Psoas muscle (tissue), 8 donors: ENCODE results near the gene PDZRN4. TPM values are rescaled to one million over a fixed set of nuclear protein-coding genes. Genes with fewer than 3 reads are reported as not detected.

Source experiments
- ATAC-seq, 4 donors: fragments of 200-7000 bp; cut with Tn5 transposase; one replicate each; pipeline ENCODE4 v1.9.1; 2020; ENCODE audit warnings: moderate library complexity in 3 of 4, mild to moderate bottlenecking in 2 of 4
- DNase-seq, 2 donors: peaks; one replicate each; pipeline ENCODE4 v3.0.0-alpha.2; 2020
- H3K27ac ChIP-seq: fragments of 200-600 bp; one replicate; pipeline ENCODE4 v1.8.0; 2022
- H3K27me3 ChIP-seq, 3 donors: fragments of 200-600 bp in 1 of 3; one replicate each; pipeline versions ENCODE4 v1.6.1 to v1.8.0; 2013 to 2022; ENCODE audit warnings: low read length in 2 of 3, mild to moderate bottlenecking in 2 of 3, moderate library complexity in 1 of 3; ENCODE audit not compliant: insufficient read depth in 3 of 3
- H3K36me3 ChIP-seq, 2 donors: fragments of 200-600 bp in 1 of 2; one replicate each; pipeline versions ENCODE4 v1.6.1 to v1.8.0; 2013 to 2022; ENCODE audit warnings: low read depth in 1 of 2, mild to moderate bottlenecking in 1 of 2, moderate library complexity in 1 of 2; ENCODE audit not compliant: insufficient read depth in 1 of 2
- H3K4me1 ChIP-seq: fragments of 200-600 bp; one replicate; pipeline ENCODE4 v1.8.0; 2022
- H3K4me3 ChIP-seq: fragments of 200-600 bp; one replicate; pipeline ENCODE4 v1.8.0; 2022; ENCODE audit warnings: mild to moderate bottlenecking
- H3K9me3 ChIP-seq: fragments of 200-600 bp; one replicate; pipeline ENCODE4 v1.8.0; 2022
- WGBS, 3 donors: extraction: QIAGEN DNeasy Blood & Tissue Kit; methylation state at CpG; one replicate each; pipeline versions ENCODE4 v1.1.6 to v1.1.7; 2013; 5-methylcytosine and 5-hydroxymethylcytosine counted together
- intact Hi-C, 2 donors: fragments of 100-400 bp; cut with DNase I; formaldehyde crosslinking; loops; one replicate each; pipeline versions ENCODE4 v1.11.0 to v1.14.2; 2022
- polyA plus RNA-seq, 3 donors: library from polyadenylated mRNA; stranded (reverse); fragments of 200-250 nt; gene quantifications; one replicate each; pipeline ENCODE4 v1.2.3, GENCODE V29; 2013
- total RNA-seq, 4 donors: library from RNA; stranded (reverse); fragmentation: NEBNext Ultra II Directional in 2 of 4; extraction: Animal tissue kit (Norgen Biotek cat#: 25700) in 2 of 4; gene quantifications; one replicate each; pipeline versions ENCODE4 v1.2.1 to v1.2.4, GENCODE V29; 2021 to 2023
- TF ChIP-seq, protein P1 (sequence below): fragments of 200-600 bp; IDR thresholded peaks from one replicate; pipeline ENCODE4 v1.8.0; 2022; ENCODE audit warnings: antibody characterized with exemption
- donor health status: healthy with polysubstance abuse.
- donor health status: DM: no; HTN: no; CAD: no; lungs with moderate emphysema.
- donor health status: Bipolar disorder and iron deficiency.
- donor health status: healthy.
- donor health status: DM: yes; HTN: yes; CAD: no.
- donor health status: DM: no; HTN: no; CAD: no.
- donor health status: DM: no; HTN: no; CAD: no.
- donor health status: DM: yes; HTN: yes; CAD: no.

PDZRN4 gene
- total and polyA plus RNA-seq, 7 donors = 0.11 to 0.39 (median 0.20) TPM; not detected in 1

DNA sequence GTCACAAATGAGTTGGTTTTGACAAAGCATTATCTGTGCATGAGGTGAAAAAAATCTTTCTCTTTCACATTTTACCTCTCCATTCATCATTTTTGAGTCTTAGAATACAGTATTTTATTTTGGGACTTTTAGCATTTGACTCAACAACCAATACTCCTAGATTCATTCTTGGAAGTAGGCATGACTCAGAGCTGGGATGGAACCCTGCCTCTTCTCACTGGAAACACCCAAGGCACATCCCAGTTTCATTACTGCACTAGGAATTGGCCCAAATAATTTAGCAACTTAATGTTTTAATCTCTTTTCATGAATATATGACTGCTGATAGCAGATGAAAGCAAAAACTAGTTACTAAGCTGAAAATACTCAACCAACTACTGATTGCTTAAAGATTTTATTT lies 3.3 kb upstream of the PDZRN4 start:
- Histone ChIP-seq H3K4me1 (no peaks in the 10 kb centered on the region), H3K36me3 (no peaks in the 10 kb centered on the region), H3K4me3 (no peak overlapping the region), H3K27ac (no peak overlapping the region), H3K9me3 (no peaks in the 10 kb centered on the region), H3K27me3 (peaks cover 3 to 30% (median 6%) of the 10 kb centered on the region in 3 donors)
- intact Hi-C loops = no loop called here
- DNase-seq (peak in 1 of 2 donors; percentile 14), ATAC-seq (no peak)
- TF ChIP-seq, protein P1, sequence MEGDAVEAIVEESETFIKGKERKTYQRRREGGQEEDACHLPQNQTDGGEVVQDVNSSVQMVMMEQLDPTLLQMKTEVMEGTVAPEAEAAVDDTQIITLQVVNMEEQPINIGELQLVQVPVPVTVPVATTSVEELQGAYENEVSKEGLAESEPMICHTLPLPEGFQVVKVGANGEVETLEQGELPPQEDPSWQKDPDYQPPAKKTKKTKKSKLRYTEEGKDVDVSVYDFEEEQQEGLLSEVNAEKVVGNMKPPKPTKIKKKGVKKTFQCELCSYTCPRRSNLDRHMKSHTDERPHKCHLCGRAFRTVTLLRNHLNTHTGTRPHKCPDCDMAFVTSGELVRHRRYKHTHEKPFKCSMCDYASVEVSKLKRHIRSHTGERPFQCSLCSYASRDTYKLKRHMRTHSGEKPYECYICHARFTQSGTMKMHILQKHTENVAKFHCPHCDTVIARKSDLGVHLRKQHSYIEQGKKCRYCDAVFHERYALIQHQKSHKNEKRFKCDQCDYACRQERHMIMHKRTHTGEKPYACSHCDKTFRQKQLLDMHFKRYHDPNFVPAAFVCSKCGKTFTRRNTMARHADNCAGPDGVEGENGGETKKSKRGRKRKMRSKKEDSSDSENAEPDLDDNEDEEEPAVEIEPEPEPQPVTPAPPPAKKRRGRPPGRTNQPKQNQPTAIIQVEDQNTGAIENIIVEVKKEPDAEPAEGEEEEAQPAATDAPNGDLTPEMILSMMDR = no peak

DNA sequence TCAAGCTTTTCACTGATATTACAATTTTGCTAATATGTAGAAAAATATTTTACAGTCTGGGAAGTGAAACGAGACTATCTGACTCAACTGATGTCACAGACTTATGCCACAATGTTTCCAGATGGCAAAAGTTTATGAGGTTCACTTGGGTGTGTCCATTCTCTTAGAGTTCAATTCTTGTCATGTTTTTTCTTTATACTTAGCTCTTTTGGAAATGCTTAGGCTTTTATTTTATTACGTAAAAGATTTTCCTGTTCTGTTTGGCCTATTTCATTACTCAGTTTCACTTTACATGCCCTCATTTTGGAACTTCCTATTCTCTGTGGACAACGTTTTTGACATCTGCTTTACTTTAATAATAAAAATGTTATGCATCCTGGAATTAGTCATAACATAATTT lies 2.1 kb upstream of the PDZRN4 start:
- no peak for DNase-seq
- TF ChIP-seq, protein P1 = no peak

DNA sequence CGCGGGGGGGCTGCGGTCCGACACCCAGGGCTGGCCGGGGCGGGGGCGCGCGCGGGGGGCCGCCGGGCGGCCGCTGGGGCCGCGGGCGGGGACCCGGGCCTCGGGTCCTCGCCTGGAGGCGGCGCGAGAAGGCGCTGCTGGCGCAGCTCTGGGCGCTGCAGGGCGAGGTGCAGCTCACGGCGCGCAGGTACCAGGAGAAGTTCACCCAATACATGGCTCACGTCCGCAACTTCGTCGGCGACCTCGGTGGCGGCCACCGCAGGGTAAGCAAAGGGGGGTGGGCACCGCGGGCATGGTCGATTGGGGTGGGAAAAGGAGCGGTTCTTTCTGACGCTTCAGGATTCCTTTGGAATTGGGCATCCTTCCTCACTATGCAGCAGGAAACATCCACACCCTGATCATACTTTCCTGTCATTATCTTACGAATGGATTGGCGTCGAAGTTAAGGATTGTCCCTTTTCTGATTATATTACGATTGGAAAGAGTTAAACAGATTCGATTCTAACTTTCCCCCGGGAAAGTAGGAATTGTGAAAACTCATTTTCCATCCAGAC lies 798 bp downstream of the PDZRN4 start:
- ATAC-seq (no peak), DNase-seq (no peak)
- H3K27ac ChIP-seq = no peak overlapping the region
- intact Hi-C loops = no loop called here
- peak overlapping the region; percentile 42 for H3K4me3 ChIP-seq
- WGBS, 3 donors = 1 to 3% (median 1%) methylated on average over 33 to 49 of the region's 49 CpGs
- H3K27me3 ChIP-seq = peaks cover 3 to 40% (median 8%) of the 10 kb centered on the region in 3 donors
- H3K9me3 ChIP-seq = no peaks in the 10 kb centered on the region
- TF ChIP-seq, protein P1 = no peak
- no peaks in the 10 kb centered on the region for H3K36me3 ChIP-seq
- no peaks in the 10 kb centered on the region for H3K4me1 ChIP-seq

More for the DNA sequence above, 2.1 kb upstream of the PDZRN4 start:
- H3K27me3 ChIP-seq = peaks cover 3 to 35% (median 8%) of the 10 kb centered on the region in 3 donors
- intact Hi-C loops = no loop called here
- no peak overlapping the region for H3K4me3 ChIP-seq
- 46 to 53% (median 50%) methylated on average over 3 of the region's 3 CpGs for WGBS, 3 donors
- no peaks in the 10 kb centered on the region for H3K4me1 ChIP-seq
- no peaks in the 10 kb centered on the region for H3K36me3 ChIP-seq
- no peak for ATAC-seq
- H3K9me3 ChIP-seq = no peaks in the 10 kb centered on the region
- no peak overlapping the region for H3K27ac ChIP-seq

DNA sequence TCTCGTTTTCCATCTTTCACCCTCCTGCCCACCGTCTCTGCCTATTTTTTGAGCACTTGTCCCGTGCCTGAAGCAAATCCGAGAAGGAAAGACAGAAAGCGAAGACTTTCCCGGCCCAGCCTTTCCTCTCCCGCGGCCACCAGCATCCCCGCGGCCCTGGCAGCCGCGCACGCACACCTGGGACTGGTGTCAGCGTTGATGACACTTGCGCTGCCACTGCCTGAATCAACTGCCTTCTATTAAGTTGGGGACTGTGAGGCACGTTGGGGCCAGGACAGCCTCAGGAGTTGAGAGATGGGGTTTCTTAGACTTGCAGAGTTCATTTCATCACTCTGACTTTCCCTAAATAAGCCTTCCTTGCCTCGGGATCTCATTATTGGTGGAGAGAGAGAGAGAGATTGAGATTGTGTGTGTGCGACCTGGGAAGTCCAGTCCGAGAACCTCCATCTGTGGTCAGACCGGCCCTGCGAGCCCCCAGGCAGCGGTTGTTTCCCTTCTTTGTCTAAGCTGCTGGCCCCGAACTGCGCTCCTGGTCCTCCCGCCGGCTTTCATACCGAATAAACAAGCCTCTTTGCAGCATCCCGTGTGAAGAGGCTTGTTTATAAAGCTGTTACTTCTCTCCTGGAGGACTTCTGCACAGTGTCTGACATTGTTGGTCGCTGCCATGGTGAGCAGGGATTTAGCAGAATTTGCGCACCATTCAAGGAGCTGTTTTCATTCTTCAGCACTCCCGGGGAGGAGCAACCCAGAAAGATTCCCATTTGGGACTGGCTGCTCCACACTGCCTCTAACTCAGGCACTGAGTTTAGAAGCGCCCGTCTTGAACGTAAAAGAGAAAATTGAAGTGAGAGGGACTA lies 1.5 kb downstream of the PDZRN4 start:
- Histone ChIP-seq H3K9me3 (no peaks in the 10 kb centered on the region), H3K36me3 (no peaks in the 10 kb centered on the region), H3K4me3 (peak overlapping the region; percentile 42), H3K27ac (no peak overlapping the region), H3K4me1 (no peaks in the 10 kb centered on the region), H3K27me3 (peaks cover 3 to 40% (median 8%) of the 10 kb centered on the region in 3 donors)
- no peak for ATAC-seq
- TF ChIP-seq, protein P1 = no peak
- intact Hi-C loops = no loop called here
- DNase-seq = peak in 1 of 2 donors; percentile 10
- WGBS, 3 donors = 2% methylated on average over 34 of the region's 34 CpGs
